Sigmoid colon (tissue), 7 donors: ENCODE results near the gene RAX2. TPM values are rescaled to one million over a fixed set of nuclear protein-coding genes. Genes with fewer than 3 reads are reported as not detected.

Experiments used
- DNase-seq: peaks from one replicate; pipeline ENCODE4 v3.0.0-alpha.2; 2019
- H3K27ac ChIP-seq, 4 donors: fragments of 200-600 bp; sonication (generic); one replicate each; pipeline ENCODE4 v1.5.1; 2016 to 2019; ENCODE audit warnings: mild to moderate bottlenecking in 1 of 4
- H3K27me3 ChIP-seq, 3 donors: fragments of 200-600 bp; sonication (generic); one replicate each; pipeline ENCODE4 v1.5.1; 2019; ENCODE audit warnings: mild to moderate bottlenecking in 1 of 3
- H3K36me3 ChIP-seq, 4 donors: fragments of 200-600 bp; sonication (generic); one replicate each; pipeline ENCODE4 v1.5.1; 2016 to 2019
- H3K4me1 ChIP-seq, 4 donors: fragments of 200-600 bp; sonication (generic); one replicate each; pipeline ENCODE4 v1.5.1; 2017 to 2019
- H3K4me3 ChIP-seq, 4 donors: fragments of 200-600 bp; sonication (generic); one replicate each; pipeline ENCODE4 v1.5.1; 2017 to 2019; ENCODE audit warnings: mild to moderate bottlenecking in 2 of 4, moderate library complexity in 1 of 4
- H3K9me3 ChIP-seq, 4 donors: fragments of 200-600 bp in 3 of 4; sonication (generic) in 3 of 4; one replicate each; pipeline versions ENCODE4 v1.5.1 to v1.6.1; 2013 to 2019
- CTCF ChIP-seq, 4 experiments: fragments of 450-650 bp in 3 of 4; fragments of 200-600 bp in 1 of 4; IDR thresholded peaks; one replicate each; pipeline ENCODE4 v1.5.1; 2016 to 2019; ENCODE audit warnings: antibody characterized with exemption in 4 of 4, mild to moderate bottlenecking in 3 of 4, moderate library complexity in 2 of 4
- EP300 ChIP-seq, 4 donors: sonication (generic); formaldehyde crosslinking; IDR thresholded peaks; one replicate each; pipeline ENCODE4 v1.6.1; 2017; ENCODE audit warnings: antibody characterized with exemption in 4 of 4
- POLR2A ChIP-seq, 2 donors: fragments of 450-650 bp; IDR thresholded peaks; one replicate each; pipeline ENCODE4 v1.6.1; 2016; ENCODE audit warnings: antibody characterized with exemption in 2 of 2, mild to moderate bottlenecking in 2 of 2, moderate library complexity in 2 of 2
- POLR2AphosphoS5 ChIP-seq, 4 donors: sonication (generic); formaldehyde crosslinking; IDR thresholded peaks; one replicate each; pipeline ENCODE4 v1.6.1; 2017; ENCODE audit warnings: antibody characterized with exemption in 4 of 4
- WGBS, 2 donors: extraction: QIAGEN DNeasy Blood & Tissue Kit; methylation state at CpG; one replicate each; pipeline ENCODE4 v1.1.7; 2013; 5-methylcytosine and 5-hydroxymethylcytosine counted together
- intact Hi-C: fragments of 100-400 bp; cut with DNase I; formaldehyde crosslinking; loops from one replicate; pipeline ENCODE4 v1.15.1; 2023
- polyA plus RNA-seq, 3 donors: library from polyadenylated mRNA; stranded (reverse); fragments of 200-250 nt; gene quantifications; one replicate each; pipeline ENCODE4 v1.2.3, GENCODE V29; 2013
- total RNA-seq, 4 donors: library from RNA; depleted of rRNA; stranded (reverse); fragments of >200 nt; gene quantifications; one replicate each; pipeline ENCODE4 v1.1.0, GENCODE V29; 2016
- donor health status: healthy with polysubstance abuse.
- donor health status: Bipolar disorder and iron deficiency.
- donor health status: healthy.

Gene RAX2
- total and polyA plus RNA-seq, 7 donors: not detected

- 89 to 91% methylated on average over 10 of the region's 10 CpGs for WGBS, 2 donors
- Histone ChIP-seq H3K4me3 (no peak overlapping the region), H3K9me3 (no peaks in the 10 kb centered on the region), H3K27ac (no peak overlapping the region), H3K36me3 (no peaks in the 10 kb centered on the region), H3K4me1 (no peaks in the 10 kb centered on the region), H3K27me3 (no peaks in the 10 kb centered on the region)
- no peak for DNase-seq
- intact Hi-C loops: no loop called here
- TF ChIP-seq CTCF (IDR thresholded peaks at IDR 0.05) (no peak), POLR2AphosphoS5 (IDR thresholded peaks at IDR 0.05) (no peak), POLR2A (IDR thresholded peaks at IDR 0.05) (no peak), EP300 (IDR thresholded peaks at IDR 0.05) (no peak)
Measured at GRCh38 chr19:3737487-3738205, 34.4 kb downstream of the RAX2 start.

- Histone ChIP-seq H3K27me3 (no peaks in the 10 kb centered on the region), H3K4me3 (no peak overlapping the region), H3K4me1 (no peaks in the 10 kb centered on the region), H3K36me3 (no peaks in the 10 kb centered on the region), H3K27ac (no peak overlapping the region), H3K9me3 (no peaks in the 10 kb centered on the region)
- no peak for DNase-seq
- TF ChIP-seq CTCF (IDR thresholded peaks at IDR 0.05): no peak
- no peak for TF ChIP-seq POLR2A (IDR thresholded peaks at IDR 0.05)
- intact Hi-C loops: no loop called here
- WGBS, 2 donors: 91% methylated on average over 21 of the region's 21 CpGs
Measured at GRCh38 chr19:3736106-3736724, 35.8 kb downstream of the RAX2 start.

- no peak for DNase-seq
- H3K9me3 ChIP-seq: no peaks in the 10 kb centered on the region
- H3K4me3 ChIP-seq: no peak overlapping the region
- intact Hi-C loops: no loop called here
- no peak overlapping the region for H3K27ac ChIP-seq
- no peaks in the 10 kb centered on the region for H3K27me3 ChIP-seq
- 92 to 95% methylated on average over 14 of the region's 14 CpGs for WGBS, 2 donors
- TF ChIP-seq POLR2AphosphoS5 (IDR thresholded peaks at IDR 0.05) (no peak), CTCF (IDR thresholded peaks at IDR 0.05) (no peak), EP300 (IDR thresholded peaks at IDR 0.05) (no peak), POLR2A (IDR thresholded peaks at IDR 0.05) (no peak)
- no peaks in the 10 kb centered on the region for H3K36me3 ChIP-seq
- H3K4me1 ChIP-seq: no peaks in the 10 kb centered on the region
Measured at GRCh38 chr19:3734310-3734600, 37.8 kb downstream of the RAX2 start.

GRCh38 chr19:3733549-3734309, 38.3 kb downstream of the RAX2 start:
- Histone ChIP-seq H3K36me3 (no peaks in the 10 kb centered on the region), H3K9me3 (peaks cover 0 to 3% (median 0%) of the 10 kb centered on the region in 4 donors), H3K27me3 (no peaks in the 10 kb centered on the region), H3K27ac (no peak overlapping the region), H3K4me3 (no peak overlapping the region), H3K4me1 (no peaks in the 10 kb centered on the region)
- WGBS, 2 donors: 85 to 94% methylated on average over 20 of the region's 20 CpGs
- TF ChIP-seq POLR2A (IDR thresholded peaks at IDR 0.05): no peak
- TF ChIP-seq EP300 (IDR thresholded peaks at IDR 0.05): no peak
- TF ChIP-seq POLR2AphosphoS5 (IDR thresholded peaks at IDR 0.05): no peak
- TF ChIP-seq CTCF (IDR thresholded peaks at IDR 0.05): no peak
- no peak for DNase-seq
- intact Hi-C loops: no loop called here
